ENCODE results near the gene KRTAP4-4.

Gene KRTAP4-4

DNA sequence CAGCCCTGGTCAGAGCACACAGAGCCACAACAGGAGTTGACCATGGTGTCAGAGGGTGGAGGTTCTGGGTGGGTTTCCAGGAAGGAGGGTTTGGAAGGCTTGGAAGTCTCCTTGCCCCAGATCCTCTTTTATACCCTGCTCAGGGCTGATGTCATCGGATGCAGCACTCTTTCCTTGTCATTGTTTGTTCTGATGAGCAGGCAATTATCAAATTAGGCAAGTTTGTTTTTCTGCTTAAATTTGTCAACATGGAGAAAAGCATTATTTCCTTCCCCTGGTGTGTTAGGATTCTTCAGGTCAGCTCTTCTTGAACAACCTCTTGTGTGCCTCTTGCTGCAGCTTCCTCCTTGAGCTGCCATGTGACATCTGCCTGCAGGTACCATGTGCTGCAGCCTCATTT is at the start of gene KRTAP4-4:
Gene KRTAP4-4 (minus strand): TSS at position 101 of the 400 bp plus-strand sequence. CDS start 57 bp downstream, at position 44.
- no peak within 1 kb of the TSS for H3K4me2 ChIP-seq (ENCODE audit: low read depth, low read length, poor library complexity, severe bottlenecking)
- H3K9ac ChIP-seq (ENCODE audit: low read depth, low read length, poor library complexity, severe bottlenecking) = no peak within 1 kb of the TSS
- no peaks in the 10 kb centered on the region for H3F3A ChIP-seq (ENCODE audit: low read depth)
- no peak within 1 kb of the TSS for H3K4me3 ChIP-seq (ENCODE audit: low read length, poor library complexity, severe bottlenecking)
- peak within 1 kb of the TSS; percentile 53; the same call in 1 of the 2 replicates for H2AFZ ChIP-seq (ENCODE audit: low read length)
- TF ChIP-seq, protein P1, sequence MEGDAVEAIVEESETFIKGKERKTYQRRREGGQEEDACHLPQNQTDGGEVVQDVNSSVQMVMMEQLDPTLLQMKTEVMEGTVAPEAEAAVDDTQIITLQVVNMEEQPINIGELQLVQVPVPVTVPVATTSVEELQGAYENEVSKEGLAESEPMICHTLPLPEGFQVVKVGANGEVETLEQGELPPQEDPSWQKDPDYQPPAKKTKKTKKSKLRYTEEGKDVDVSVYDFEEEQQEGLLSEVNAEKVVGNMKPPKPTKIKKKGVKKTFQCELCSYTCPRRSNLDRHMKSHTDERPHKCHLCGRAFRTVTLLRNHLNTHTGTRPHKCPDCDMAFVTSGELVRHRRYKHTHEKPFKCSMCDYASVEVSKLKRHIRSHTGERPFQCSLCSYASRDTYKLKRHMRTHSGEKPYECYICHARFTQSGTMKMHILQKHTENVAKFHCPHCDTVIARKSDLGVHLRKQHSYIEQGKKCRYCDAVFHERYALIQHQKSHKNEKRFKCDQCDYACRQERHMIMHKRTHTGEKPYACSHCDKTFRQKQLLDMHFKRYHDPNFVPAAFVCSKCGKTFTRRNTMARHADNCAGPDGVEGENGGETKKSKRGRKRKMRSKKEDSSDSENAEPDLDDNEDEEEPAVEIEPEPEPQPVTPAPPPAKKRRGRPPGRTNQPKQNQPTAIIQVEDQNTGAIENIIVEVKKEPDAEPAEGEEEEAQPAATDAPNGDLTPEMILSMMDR (conservative IDR thresholded peaks at IDR 0.05; ENCODE audit: low read length) = no peak
- no peak for TF ChIP-seq EZH2phosphoT487 (IDR thresholded peaks at IDR 0.05; ENCODE audit: borderline replicate concordance)
- no peaks in the 10 kb centered on the region for H3K36me3 ChIP-seq (ENCODE audit: insufficient read depth, low read length)
- peaks cover 4% of the 10 kb centered on the region for H3K4me1 ChIP-seq (ENCODE audit: insufficient read depth, low read length, poor library complexity, severe bottlenecking)
- H3K9me2 ChIP-seq (replicated peaks; ENCODE audit: low read depth, low read length) = no peaks in the 10 kb centered on the region
- H4K20me1 ChIP-seq (ENCODE audit: insufficient read depth, low read length, poor library complexity, severe bottlenecking) = no peaks in the 10 kb centered on the region
- H3K9me3 ChIP-seq (ENCODE audit: insufficient read depth, low read depth, low read length) = no peaks in the 10 kb centered on the region
- H3K27me3 ChIP-seq (ENCODE audit: insufficient read depth, low read length, poor library complexity, severe bottlenecking) = no peaks in the 10 kb centered on the region
- no peaks in the 10 kb centered on the region for H3K79me2 ChIP-seq (ENCODE audit: insufficient read depth, low read length)

DNA sequence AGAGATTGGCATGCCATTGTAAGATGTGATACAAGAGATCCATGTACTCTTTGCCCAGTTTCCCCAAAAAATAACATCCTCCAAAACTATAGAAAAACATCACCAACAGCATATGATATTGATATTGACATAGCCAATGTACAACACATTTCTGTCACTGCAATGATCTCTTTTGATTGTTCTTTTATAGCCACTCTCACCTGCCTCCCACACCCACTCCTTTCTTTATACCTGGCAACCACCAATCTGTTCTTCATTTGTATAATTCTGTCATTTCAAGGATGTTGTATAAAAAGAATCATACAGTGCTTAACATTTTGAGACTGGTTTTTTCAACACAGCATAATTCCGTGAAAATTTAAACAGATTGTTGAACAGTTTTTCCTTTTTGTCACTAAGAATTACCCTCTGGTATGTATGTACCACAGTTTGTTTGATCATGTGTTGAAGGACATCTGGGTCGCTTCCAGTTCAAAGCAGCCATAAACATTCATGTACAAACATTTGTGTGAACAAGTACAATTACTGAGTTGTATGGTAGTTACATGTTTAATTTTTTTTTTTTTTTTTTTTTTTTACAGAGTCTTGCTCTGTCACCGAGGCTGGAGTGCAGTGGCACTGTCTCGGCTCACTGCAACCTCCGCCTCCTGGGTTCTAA is 39.0 kb upstream of the KRTAP4-4 start:
- H3K9me3 ChIP-seq (ENCODE audit: insufficient read depth, low read depth, low read length) = no peaks in the 10 kb centered on the region
- TF ChIP-seq EZH2phosphoT487 (IDR thresholded peaks at IDR 0.05; ENCODE audit: borderline replicate concordance) = no peak
- TF ChIP-seq, protein P1 (conservative IDR thresholded peaks at IDR 0.05; ENCODE audit: low read length) = no peak
- H2AFZ ChIP-seq (ENCODE audit: low read length) = no peak overlapping the region
- H3K9ac ChIP-seq (ENCODE audit: low read depth, low read length, poor library complexity, severe bottlenecking) = no peak overlapping the region
- H3K27me3 ChIP-seq (ENCODE audit: insufficient read depth, low read length, poor library complexity, severe bottlenecking) = no peaks in the 10 kb centered on the region
- no peaks in the 10 kb centered on the region for H3K4me1 ChIP-seq (ENCODE audit: insufficient read depth, low read length, poor library complexity, severe bottlenecking)
- no peak overlapping the region for H3K4me2 ChIP-seq (ENCODE audit: low read depth, low read length, poor library complexity, severe bottlenecking)
- no peaks in the 10 kb centered on the region for H3K79me2 ChIP-seq (ENCODE audit: insufficient read depth, low read length)
- no peaks in the 10 kb centered on the region for H3K36me3 ChIP-seq (ENCODE audit: insufficient read depth, low read length)
- H3K9me2 ChIP-seq (replicated peaks; ENCODE audit: low read depth, low read length) = no peaks in the 10 kb centered on the region
- H3F3A ChIP-seq (ENCODE audit: low read depth) = no peaks in the 10 kb centered on the region
- no peaks in the 10 kb centered on the region for H4K20me1 ChIP-seq (ENCODE audit: insufficient read depth, low read length, poor library complexity, severe bottlenecking)
- H3K4me3 ChIP-seq (ENCODE audit: low read length, poor library complexity, severe bottlenecking) = no peak overlapping the region

DNA sequence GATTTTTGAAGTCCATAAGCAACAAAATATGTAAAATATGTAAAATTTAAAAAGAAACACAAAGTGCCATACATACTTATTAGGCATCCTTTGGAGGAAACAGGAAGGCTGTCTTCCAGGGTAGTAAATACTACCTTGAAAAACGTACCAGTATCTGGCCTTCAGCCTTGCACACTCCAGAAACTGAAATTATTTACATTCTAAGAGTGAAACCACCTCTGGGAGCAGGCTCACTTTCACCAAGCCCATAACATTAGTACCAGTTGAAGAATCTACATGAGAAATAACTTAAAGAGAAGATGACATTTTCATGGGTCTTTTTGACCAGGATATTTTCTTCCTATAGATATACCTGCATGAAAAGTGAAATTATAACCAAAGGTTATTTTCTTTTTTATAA is 35.5 kb upstream of the KRTAP4-4 start:
- no peaks in the 10 kb centered on the region for H3K79me2 ChIP-seq (ENCODE audit: insufficient read depth, low read length)
- H3K36me3 ChIP-seq (ENCODE audit: insufficient read depth, low read length) = no peaks in the 10 kb centered on the region
- H4K20me1 ChIP-seq (ENCODE audit: insufficient read depth, low read length, poor library complexity, severe bottlenecking) = no peaks in the 10 kb centered on the region
- no peak overlapping the region for H3K4me3 ChIP-seq (ENCODE audit: low read length, poor library complexity, severe bottlenecking)
- H3F3A ChIP-seq (ENCODE audit: low read depth) = no peaks in the 10 kb centered on the region
- no peak overlapping the region for H3K4me2 ChIP-seq (ENCODE audit: low read depth, low read length, poor library complexity, severe bottlenecking)
- no peak overlapping the region for H3K9ac ChIP-seq (ENCODE audit: low read depth, low read length, poor library complexity, severe bottlenecking)
- no peaks in the 10 kb centered on the region for H3K4me1 ChIP-seq (ENCODE audit: insufficient read depth, low read length, poor library complexity, severe bottlenecking)
- H3K9me3 ChIP-seq (ENCODE audit: insufficient read depth, low read depth, low read length) = no peaks in the 10 kb centered on the region
- H3K27me3 ChIP-seq (ENCODE audit: insufficient read depth, low read length, poor library complexity, severe bottlenecking) = no peaks in the 10 kb centered on the region
- no peak for TF ChIP-seq EZH2phosphoT487 (IDR thresholded peaks at IDR 0.05; ENCODE audit: borderline replicate concordance)
- TF ChIP-seq, protein P1 (conservative IDR thresholded peaks at IDR 0.05; ENCODE audit: low read length) = no peak
- no peak overlapping the region for H2AFZ ChIP-seq (ENCODE audit: low read length)
- H3K9me2 ChIP-seq (replicated peaks; ENCODE audit: low read depth, low read length) = no peaks in the 10 kb centered on the region

Data from Loucy (cell line).